ENCODE results near the gene S100B.

Gene S100B

GRCh38 chr21:46616050-46616449 is 11.2 kb upstream of the S100B start:
- DNase-seq (ENCODE audit: low read depth) = no peak
- no peak overlapping the region for H3K4me3 ChIP-seq (ENCODE audit: low read depth, low read length)
- TF ChIP-seq CTCF (IDR thresholded peaks at IDR 0.05; ENCODE audit: insufficient read depth, low read depth, low read length, missing control alignments) = no peak

- no peak for TF ChIP-seq CTCF (IDR thresholded peaks at IDR 0.05; ENCODE audit: insufficient read depth, low read depth, low read length, missing control alignments)
- H3K4me3 ChIP-seq (ENCODE audit: low read depth, low read length) = no peak overlapping the region
- DNase-seq (ENCODE audit: low read depth) = no peak
Observed at GRCh38 chr21:46613391-46613790, 8.5 kb upstream of the S100B start.

- no peak for TF ChIP-seq CTCF (IDR thresholded peaks at IDR 0.05; ENCODE audit: insufficient read depth, low read depth, low read length, missing control alignments)
- H3K4me3 ChIP-seq (ENCODE audit: low read depth, low read length) = peak overlapping the region; percentile 40
- DNase-seq (ENCODE audit: low read depth) = peak; percentile 21
Observed at GRCh38 chr21:46610018-46610701, 5.3 kb upstream of the S100B start.

- TF ChIP-seq CTCF (IDR thresholded peaks at IDR 0.05; ENCODE audit: insufficient read depth, low read depth, low read length, missing control alignments) = no peak
- peak overlapping the region; percentile 40; the same call in 1 of the 2 replicates for H3K4me3 ChIP-seq (ENCODE audit: low read depth, low read length)
- DNase-seq (ENCODE audit: low read depth) = peak; percentile 69
Observed at GRCh38 chr21:46608672-46609111, 3.8 kb upstream of the S100B start.

- no peak for DNase-seq (ENCODE audit: low read depth)
- no peak for TF ChIP-seq CTCF (IDR thresholded peaks at IDR 0.05; ENCODE audit: insufficient read depth, low read depth, low read length, missing control alignments)
- no peak overlapping the region for H3K4me3 ChIP-seq (ENCODE audit: low read depth, low read length)
Observed at GRCh38 chr21:46607636-46608035, 2.8 kb upstream of the S100B start.

- no peak for TF ChIP-seq CTCF (IDR thresholded peaks at IDR 0.05; ENCODE audit: insufficient read depth, low read depth, low read length, missing control alignments)
- no peak overlapping the region for H3K4me3 ChIP-seq (ENCODE audit: low read depth, low read length)
- DNase-seq (ENCODE audit: low read depth) = no peak
Observed at GRCh38 chr21:46606427-46606813, 1.5 kb upstream of the S100B start.

Data from GM12865 (cell line).